KG1 (cell line): ENCODE measurements around the gene SCAF11.
A peak's percentile ranks its signal among the peaks of the same experiment; 100 is the strongest.
"Not testable (repeated sequence)": the region's sequence is repeated elsewhere in the genome, so short reads cannot be mapped to it uniquely, and the experiment has no call there.

Experiments used
- DNase-seq: peaks from one replicate; lab custom pipeline; 2025; lab: John Stamatoyannopoulos, UW

SCAF11 gene

DNA sequence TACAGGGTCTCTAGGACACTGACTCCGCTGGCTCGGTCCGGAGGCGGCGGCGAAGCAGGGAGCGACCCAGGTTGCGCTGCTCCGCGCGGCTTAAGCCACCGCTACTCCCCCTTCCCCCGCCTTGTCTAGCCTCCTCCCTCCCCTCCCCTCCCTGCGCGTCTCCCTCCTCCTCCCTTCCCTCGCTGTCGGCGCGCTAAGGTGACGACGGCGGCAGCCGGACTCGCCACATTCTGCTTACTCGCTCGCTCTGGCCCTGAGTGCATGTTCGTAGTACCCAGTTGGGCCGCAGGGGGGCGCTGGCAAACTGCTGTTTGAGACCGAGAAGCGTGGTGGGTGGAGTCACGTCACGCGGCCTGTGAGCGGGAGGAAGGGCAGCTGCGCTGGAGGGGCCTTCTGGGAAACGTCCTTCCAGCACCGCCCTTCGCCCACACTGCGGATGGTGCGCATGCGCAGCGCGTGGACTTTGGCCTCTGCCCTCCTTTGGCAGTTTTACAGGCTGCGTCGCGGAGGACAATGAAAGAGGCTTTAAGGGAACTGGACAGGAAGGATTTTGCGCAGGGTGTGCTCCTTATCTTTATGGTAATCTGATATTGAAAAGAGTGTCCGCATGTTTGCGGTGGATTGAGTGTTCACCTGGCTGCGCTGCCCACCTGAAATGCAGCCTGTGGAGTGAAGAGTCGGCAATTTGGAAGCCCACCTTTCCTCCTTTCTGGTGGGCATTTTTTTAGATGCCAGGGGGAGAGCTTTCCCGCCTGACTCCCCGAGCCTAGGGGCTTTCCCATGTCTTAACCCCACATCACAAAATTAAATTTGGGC, at the start of gene SCAF11:
Gene SCAF11 (minus strand): TSS at position 107 of the 816 bp plus-strand sequence. CDS start 26,407 bp downstream, outside the sequence.
- peak; percentile 99 for DNase-seq

DNA sequence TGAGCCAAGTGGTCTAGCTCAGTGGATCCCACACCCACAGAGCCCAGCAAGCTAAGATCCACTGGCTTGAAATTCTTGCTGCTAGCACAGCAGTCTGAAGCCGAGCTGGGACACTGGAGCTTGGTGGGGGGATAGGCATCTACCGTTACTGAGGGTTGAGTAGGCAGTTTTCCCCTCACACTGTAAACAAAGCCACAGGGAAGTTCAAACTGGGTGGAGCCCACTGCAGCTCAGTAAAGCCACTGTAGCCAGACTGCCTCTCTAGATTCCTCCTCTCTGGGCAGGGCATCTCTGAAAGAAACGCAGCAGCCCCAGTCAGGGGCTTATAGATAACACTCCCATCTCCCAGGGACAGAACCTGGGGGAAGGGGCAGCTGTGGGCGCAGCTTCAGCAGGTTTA, 46.7 kb upstream of the SCAF11 start:
- not testable (repeated sequence) for DNase-seq

DNA sequence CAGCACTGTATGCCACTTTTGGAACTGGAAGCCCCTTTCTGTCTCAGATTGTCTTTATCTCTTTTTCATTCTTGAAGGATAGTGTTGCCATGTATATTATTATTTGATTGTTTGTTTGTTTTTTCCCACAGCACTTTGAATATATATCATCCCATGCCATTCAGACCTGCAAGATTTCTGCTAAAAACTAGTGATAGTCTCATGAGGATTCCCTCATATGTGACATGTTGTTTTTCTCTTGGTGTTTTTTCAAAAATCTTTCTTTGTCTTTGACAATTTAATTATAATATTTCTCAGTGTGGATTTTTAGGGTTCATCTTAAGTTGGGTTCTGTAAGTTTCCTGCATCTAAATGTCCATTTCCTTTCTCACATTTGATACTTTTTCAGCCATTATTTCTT, 36.8 kb upstream of the SCAF11 start:
- DNase-seq: no peak

DNA sequence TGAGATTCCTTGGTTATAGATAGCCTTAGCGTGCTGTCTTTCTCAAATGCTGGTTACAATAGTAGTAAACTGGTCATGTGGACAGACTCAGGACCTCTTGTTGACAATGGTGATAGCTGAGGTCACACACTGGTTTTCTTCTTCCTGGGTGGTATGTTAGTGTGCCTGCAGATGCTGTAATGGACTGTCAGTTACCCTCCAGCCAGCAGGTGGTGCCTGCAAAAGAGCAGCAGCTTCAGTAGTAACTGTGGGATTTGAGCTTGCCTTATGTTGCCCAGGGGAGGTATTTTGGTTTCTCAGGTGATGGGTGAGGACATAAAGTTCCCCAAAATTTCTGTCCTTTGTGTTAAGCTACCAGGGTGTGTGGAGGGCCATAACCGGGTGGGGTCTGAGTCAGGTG, 33.7 kb upstream of the SCAF11 start:
- DNase-seq: no peak

DNA sequence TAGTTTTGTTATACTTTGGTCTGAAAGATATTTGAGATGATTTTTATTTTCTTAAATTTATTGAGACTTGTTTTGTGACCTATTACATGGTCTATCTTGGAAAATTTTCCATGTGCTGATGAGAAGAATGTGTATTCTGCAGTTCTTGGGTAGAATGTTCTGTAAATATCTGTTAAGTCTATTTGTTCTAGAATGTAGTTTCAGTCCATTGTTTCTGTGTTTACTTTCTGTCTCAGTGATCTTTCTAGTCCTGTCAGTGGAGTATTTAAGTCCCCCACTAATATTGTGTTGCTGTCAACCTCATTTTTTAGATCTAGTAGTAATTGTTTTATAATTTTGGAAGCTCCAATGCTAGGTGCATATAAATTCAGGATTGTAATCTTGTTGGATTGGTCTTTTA, 30.4 kb upstream of the SCAF11 start:
- no peak for DNase-seq

DNA sequence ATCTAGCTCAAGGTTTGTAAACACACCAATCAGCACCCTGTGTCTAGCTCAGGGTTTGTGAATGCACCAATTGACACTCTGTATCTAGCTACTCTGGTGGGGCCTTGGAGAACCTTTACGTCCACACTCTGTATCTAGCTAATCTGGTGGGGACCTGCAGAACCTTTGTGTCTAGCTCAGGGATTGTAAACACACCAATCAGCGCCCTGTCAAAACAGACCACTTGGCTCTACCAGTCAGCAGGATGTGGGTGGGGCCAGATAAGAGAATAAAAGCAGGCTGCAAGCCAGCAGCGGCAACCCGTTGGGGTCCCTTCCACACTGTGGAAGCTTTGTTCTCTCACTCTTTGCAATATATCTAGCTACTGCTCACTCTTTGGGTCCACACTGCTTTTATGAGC, 28.3 kb upstream of the SCAF11 start:
- DNase-seq: not testable (repeated sequence)

- DNase-seq: not testable (repeated sequence)
Measured at GRCh38 chr12:46017866-46018375, 27.5 kb upstream of the SCAF11 start.

GRCh38 chr12:46005823-46006222, 15.4 kb upstream of the SCAF11 start:
- no peak for DNase-seq

GRCh38 chr12:46005151-46005797, 14.9 kb upstream of the SCAF11 start:
- DNase-seq: no peak

DNA sequence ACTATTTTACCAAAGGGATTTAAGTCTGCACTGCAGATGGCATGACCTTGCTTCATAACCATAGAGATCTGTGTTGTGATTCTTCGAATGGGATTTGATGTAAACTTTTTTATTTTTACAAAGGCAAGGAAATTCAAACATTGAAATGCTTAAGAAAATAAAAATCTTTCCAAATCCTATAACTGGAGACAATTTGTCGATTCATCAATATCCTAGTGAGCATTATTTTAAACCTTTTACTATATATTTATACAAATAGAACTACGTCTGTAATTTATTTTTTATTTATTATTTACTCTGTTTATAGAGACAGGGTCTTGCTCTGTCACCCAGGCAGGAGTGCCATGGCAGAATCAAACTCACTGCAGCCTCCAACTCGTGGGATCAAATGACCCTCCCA, 14.3 kb upstream of the SCAF11 start:
- no peak for DNase-seq

GRCh38 chr12:46000076-46000475, 9.7 kb upstream of the SCAF11 start:
- DNase-seq: not testable (repeated sequence)

DNA sequence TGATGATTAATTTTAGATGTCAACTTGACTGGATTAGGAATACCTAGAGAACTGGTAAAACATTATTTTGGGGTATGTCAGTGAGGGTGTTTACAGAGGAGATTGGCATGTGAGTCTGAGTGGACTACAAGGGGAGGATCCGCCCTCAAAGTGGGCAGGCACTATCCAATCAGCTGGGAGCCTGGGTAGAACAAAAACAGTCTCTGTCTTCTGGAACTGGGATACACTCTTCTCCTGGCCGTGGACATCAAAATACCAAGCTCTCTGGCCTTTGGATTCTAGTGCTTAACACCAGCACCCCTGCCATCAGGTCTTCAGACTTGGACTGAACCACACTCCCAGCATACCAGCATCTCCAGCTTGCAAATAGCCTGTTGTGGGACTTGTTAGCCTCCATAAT, 4.4 kb upstream of the SCAF11 start:
- DNase-seq: no peak

GRCh38 chr12:45991284-45992249, 1.2 kb upstream of the SCAF11 start:
- peak; percentile 64 for DNase-seq

DNA sequence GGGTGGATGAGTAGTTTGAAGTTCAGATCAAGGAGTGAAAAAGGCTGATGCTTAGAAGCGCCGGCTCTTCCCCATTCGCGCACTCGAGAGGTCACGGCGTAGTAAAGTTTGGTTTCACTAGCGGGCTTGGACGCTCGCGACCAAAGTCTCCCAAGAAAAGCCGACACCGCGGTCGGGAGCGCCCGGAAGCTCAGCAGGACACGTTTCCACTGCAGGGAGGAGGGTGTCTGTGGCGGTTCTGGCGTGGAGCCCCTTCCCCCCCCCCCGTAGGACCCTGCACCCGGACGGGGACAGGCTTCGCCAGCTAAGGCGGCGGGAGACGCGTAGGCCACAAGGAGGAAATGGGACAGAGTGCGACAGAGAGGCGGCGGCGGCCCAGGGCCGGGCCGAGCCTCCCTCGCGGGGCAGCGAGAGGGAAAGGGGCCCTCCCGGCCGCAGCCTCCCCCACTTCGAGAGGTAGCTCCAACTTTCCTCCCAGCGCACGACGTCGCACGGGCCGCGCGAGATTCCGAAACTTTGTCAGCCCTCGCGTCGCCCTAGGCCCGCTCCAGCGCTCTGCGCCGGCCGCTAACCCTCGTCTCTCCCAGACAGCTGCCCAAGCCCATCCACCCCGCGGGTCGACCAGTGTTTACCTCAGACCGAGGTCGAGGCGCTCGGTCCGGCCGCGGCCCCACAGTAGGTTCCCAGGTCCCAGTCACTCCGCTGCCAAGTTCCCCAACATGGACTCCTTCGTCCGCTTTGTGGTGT, 480 bp downstream of the SCAF11 start:
- peak; percentile 86 for DNase-seq

DNA sequence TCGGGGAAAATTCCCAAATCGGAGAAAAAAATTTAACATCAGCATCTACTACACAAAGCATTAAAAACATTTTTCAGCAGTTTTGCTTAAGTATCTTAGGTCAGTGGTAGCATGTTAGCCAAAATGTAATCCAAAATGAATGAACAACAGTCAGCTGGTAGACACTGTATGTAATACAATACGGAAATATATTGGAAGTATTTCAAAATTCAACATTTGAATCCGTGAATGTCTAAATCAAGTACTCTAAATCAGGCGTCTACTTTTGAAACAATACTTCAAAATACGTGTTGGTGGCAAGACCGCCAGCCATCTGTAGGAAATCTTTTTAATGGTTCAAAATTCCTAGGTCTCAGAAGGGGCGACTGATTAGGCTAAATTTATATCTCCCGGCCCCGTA, 1.1 kb downstream of the SCAF11 start:
- DNase-seq: peak; percentile 68

DNA sequence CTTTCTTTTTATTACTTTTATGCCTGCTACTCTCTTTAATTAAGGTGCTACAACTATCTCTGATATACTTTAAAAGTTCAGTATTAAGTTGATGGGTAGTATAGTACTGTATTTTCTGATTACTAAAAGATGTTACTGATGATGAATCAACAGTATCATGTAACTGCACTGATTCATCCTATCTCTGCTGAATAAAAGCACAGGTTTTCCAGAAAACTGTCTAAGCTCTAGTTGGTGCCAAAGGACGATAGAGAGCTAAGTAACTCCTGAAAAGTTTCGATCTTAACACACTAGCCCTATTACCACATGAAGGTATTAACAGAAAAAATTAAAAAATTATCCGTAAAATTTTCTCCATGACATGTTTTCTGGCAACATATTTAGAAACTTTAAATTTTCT, 2.1 kb downstream of the SCAF11 start:
- no peak for DNase-seq

DNA sequence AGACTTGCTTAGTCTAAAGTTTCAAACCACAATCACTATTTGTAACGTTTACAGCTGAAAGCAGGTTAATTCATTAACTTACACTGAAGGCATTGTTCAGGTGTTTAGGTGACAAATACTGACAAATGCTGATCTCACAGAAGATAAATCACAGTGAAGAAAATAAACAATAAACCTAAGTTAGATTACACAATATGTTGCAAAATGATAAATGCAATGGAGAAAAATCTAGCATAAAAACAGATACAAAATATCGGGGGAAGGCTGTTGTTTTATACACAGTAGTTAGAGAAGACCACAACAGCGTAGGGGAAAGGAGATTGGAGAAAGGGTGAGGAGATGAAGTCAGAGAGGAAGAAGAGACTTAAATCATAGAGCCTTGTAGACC, 3.0 kb downstream of the SCAF11 start:
- no peak for DNase-seq

DNA sequence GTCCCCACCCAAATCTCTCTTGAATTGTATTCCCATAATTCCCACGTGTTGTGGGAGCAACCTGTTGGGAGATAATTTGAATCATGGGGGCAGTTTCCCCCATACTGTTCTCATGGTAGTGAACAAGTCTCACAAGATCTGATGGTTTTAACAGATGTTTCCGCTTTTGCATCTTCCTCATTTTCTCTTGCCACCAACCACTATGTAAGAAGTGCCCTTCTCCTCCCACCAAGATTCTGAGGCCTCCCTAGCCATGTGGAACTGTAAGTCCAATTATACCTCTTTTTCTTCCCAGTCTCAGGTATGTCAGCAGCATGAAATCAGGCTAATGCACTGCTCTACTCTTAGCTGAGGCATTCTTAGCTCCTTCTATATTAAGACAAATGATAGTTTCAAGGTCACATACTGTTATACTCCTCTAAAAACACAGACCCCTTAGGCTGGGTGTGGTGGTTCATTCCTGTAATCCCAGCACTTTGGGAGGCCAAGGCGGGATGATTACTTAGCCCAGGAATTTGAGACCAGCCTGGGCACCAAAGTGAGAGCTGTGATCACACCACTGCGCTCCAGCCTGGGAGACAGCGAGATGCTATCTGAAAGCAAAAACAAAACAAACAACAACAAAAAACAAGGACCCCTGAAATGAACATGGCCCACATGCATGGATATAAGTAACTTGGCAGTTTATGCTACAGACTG, 3.6 kb downstream of the SCAF11 start:
- DNase-seq: no peak

- no peak for DNase-seq
Measured at GRCh38 chr12:45981075-45981837, 9.1 kb downstream of the SCAF11 start.

- no peak for DNase-seq
Measured at GRCh38 chr12:45980540-45980939, 9.8 kb downstream of the SCAF11 start.
